Endothelial cell of umbilical vein (primary cell): Measurements from ENCODE around the gene PRKAG2.

Experiments
- EZH2 ChIP-seq: IDR thresholded peaks from 2 replicates; pipeline ENCODE4 v1.6.1; 2012; ENCODE audit warnings: borderline replicate concordance, low read depth, mild to moderate bottlenecking, moderate library complexity, low read length, inconsistent platforms; ENCODE audit not compliant: severe bottlenecking
- GATA2 ChIP-seq: IDR thresholded peaks from 2 replicates; pipeline ENCODE4 v1.7.0; 2011; ENCODE audit warnings: low read depth, mild to moderate bottlenecking, moderate library complexity, mixed read lengths, low read length; ENCODE audit not compliant: insufficient read length, insufficient read depth
- MAX ChIP-seq: IDR thresholded peaks from 2 replicates; pipeline ENCODE4 v1.6.1; 2011; ENCODE audit not compliant: insufficient read depth, insufficient read length
- MYC ChIP-seq: IDR thresholded peaks from one replicate; pipeline ENCODE4 v1.6.1; 2011; ENCODE audit warnings: mild to moderate bottlenecking, low read depth, low read length
- POLR2A ChIP-seq: IDR thresholded peaks from 2 replicates; pipeline ENCODE4 v1.6.1; 2012; ENCODE audit warnings: low read depth, mild to moderate bottlenecking, control low read depth, low read length
- POLR2AphosphoS5 ChIP-seq: IDR thresholded peaks from 2 replicates; pipeline ENCODE4 v1.6.1; 2012; ENCODE audit warnings: low read depth, mild to moderate bottlenecking, control low read depth, low read length, moderate library complexity; ENCODE audit not compliant: insufficient read depth
- TF ChIP-seq, protein P1 (sequence below), 2 donors: IDR thresholded peaks; 1 replicate in 1 of 2; 2 replicates in 1 of 2; pipeline ENCODE4 v1.5.1; 2011; ENCODE audit warnings: low read length in 2 of 2, mild to moderate bottlenecking in 2 of 2, moderate library complexity in 2 of 2, control low read depth in 1 of 2, inconsistent platforms in 1 of 2, low read depth in 1 of 2; ENCODE audit not compliant: insufficient read depth in 1 of 2; ENCODE audit errors: extremely low read depth in 1 of 2

DNA sequence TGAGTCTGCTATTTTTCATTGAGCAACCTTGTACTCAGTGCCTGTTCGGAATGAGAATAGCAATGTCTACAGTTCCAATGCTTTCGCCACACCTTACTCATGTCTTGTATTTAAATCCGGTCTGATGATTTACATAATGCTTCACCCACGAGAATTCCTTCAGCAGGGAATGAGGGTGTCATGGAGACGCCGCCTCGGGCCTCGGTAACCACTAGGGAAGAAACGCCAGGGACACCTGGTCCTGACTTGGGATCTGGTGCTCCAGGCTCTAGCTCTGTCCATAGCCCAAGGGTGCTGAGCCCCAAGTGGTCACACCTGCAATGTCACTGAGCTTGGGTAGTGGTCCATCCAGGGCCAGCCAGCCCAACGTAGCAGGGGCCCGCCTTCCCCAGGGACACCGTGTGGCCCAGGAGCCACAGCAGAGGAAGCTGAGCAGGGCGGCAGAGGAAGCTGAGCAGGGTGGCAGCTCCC, 37.4 kb downstream of the PRKAG2 start:
- no peak for TF ChIP-seq EZH2
- no peak for TF ChIP-seq POLR2AphosphoS5
- TF ChIP-seq, protein P1, sequence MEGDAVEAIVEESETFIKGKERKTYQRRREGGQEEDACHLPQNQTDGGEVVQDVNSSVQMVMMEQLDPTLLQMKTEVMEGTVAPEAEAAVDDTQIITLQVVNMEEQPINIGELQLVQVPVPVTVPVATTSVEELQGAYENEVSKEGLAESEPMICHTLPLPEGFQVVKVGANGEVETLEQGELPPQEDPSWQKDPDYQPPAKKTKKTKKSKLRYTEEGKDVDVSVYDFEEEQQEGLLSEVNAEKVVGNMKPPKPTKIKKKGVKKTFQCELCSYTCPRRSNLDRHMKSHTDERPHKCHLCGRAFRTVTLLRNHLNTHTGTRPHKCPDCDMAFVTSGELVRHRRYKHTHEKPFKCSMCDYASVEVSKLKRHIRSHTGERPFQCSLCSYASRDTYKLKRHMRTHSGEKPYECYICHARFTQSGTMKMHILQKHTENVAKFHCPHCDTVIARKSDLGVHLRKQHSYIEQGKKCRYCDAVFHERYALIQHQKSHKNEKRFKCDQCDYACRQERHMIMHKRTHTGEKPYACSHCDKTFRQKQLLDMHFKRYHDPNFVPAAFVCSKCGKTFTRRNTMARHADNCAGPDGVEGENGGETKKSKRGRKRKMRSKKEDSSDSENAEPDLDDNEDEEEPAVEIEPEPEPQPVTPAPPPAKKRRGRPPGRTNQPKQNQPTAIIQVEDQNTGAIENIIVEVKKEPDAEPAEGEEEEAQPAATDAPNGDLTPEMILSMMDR (IDR thresholded peaks at IDR 0.05; ENCODE audit: extremely low read depth in 1 of 2, insufficient read depth in 1 of 2, low read depth in 1 of 2, low read length in 2 of 2) = no peak
- no peak for TF ChIP-seq POLR2A
- no peak for TF ChIP-seq MAX
- TF ChIP-seq GATA2 = no peak
- no peak for TF ChIP-seq MYC
